ENCODE measurements around the gene GNPTG. TPM values are rescaled to one million over a fixed set of nuclear protein-coding genes. Genes with fewer than 3 reads are reported as not detected.

Gene GNPTG
- total and polyA plus RNA-seq, 2 of the 8 experiments (the other 6 are each of a cell fraction or from before 2014, with no cell fraction given): 26.2 to 51.2 TPM

GRCh38 chr16:1305823-1306222 lies 45.9 kb upstream of the GNPTG start (continued):
- TF ChIP-seq ATF2 (IDR thresholded peaks at IDR 0.05; ENCODE audit: low read length): no peak
